Measurements from ENCODE around the gene SRL.

The SRL gene

DNA sequence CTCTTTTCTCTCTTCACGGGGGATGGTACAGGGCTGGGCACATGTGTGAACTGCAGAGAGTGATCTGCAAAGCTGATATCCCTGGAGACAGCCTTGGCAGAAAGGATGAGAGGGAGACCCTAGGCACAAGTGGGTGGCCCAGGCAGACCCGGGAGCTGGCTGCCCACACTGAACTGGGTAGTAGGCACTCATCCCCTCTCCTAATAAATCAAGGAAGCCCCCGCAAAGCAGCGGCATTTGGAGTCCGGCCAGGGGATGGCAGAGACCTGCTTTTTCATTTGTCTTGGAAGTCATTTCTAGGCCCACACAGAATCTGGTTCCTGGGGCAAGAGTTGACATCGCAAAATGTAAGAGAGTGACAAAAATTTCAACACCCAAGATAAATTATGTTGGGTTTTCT is 34.0 kb upstream of the SRL start:
- Histone ChIP-seq H3K9ac (ENCODE audit: insufficient read length) (no peak overlapping the region), H3K9me3 (ENCODE audit: low read depth, low read length) (no peaks in the 10 kb centered on the region), H3K36me3 (ENCODE audit: insufficient read depth, low read length) (no peaks in the 10 kb centered on the region), H3K4me3 (no peak overlapping the region), H3K27ac (no peak overlapping the region)
- TF ChIP-seq POLR2AphosphoS5 (IDR thresholded peaks at IDR 0.05; ENCODE audit: borderline replicate concordance, low read depth, low read length) (no peak), EZH2 (IDR thresholded peaks at IDR 0.05) (no peak), FOXP2 (optimal IDR thresholded peaks at IDR 0.05; ENCODE audit: control extremely low read depth, extremely low read length, insufficient read depth) (no peak)
- no peak for DNase-seq (ENCODE audit: low read depth, low spot score)

GRCh38 chr16:4273858-4274311 is 32.0 kb upstream of the SRL start:
- no peak for DNase-seq (ENCODE audit: low read depth, low spot score)

DNA sequence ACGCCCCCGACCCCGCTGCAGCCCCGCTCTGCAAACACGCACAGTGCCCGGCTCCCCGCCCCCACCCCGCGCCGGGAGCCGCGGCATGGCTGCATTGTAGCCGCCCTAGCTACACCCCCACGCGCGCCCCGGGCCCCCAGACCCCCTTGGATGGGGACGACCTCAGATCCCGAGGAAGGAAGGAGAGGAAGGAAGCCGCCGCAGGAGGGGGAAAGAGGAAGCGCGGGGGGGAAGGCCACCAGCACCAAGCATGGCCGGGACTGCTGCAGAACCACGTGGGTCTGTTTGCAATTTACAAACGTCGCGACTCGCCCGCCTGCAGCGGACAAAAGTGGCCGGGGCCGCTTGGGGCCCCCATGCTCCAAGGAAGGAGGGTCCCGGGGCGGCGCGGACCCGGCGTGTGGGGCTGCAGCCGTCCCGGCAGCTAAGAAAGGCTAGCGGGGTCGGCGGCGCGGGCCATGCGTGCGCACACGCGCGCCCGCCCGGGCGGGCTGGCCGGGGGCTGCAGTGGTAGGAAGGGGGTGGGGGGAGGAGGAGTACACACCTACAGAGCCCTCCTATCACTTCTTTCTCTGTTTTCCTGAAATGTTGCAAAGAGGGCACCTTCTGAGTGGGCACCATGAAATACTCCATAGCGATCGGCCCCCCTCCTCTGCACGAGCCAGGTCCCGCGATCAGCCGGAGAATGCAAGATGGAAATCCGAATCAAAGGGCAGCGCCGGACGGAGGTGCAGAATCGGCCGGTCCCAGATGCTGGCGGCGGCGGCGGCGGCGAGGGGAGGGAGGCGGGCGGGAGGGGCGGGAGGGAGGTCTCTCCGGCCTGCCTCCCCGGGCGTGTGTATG is 30.5 kb upstream of the SRL start:
- H3K9me3 ChIP-seq (ENCODE audit: low read depth, low read length) = no peaks in the 10 kb centered on the region
- peak overlapping the region; percentile 98 for H3K27ac ChIP-seq
- no peak for DNase-seq (ENCODE audit: low read depth, low spot score)
- TF ChIP-seq POLR2AphosphoS5 (IDR thresholded peaks at IDR 0.05; ENCODE audit: borderline replicate concordance, low read depth, low read length) = no peak
- TF ChIP-seq FOXP2 (optimal IDR thresholded peaks at IDR 0.05; ENCODE audit: control extremely low read depth, extremely low read length, insufficient read depth) = no peak
- TF ChIP-seq EZH2 (IDR thresholded peaks at IDR 0.05) = no peak
- peaks cover 5% of the 10 kb centered on the region; the same call in 1 of the 2 replicates for H3K36me3 ChIP-seq (ENCODE audit: insufficient read depth, low read length)
- peak overlapping the region; percentile 98 for H3K9ac ChIP-seq (ENCODE audit: insufficient read length)
- H3K4me3 ChIP-seq = peak overlapping the region; percentile 99

More at GRCh38 chr16:4273858-4274311, 32.0 kb upstream of the SRL start:
- peak overlapping the region; percentile 80 for H3K27ac ChIP-seq
- H3K36me3 ChIP-seq (ENCODE audit: insufficient read depth, low read length) = no peaks in the 10 kb centered on the region
- H3K9me3 ChIP-seq (ENCODE audit: low read depth, low read length) = no peaks in the 10 kb centered on the region
- no peak for TF ChIP-seq FOXP2 (optimal IDR thresholded peaks at IDR 0.05; ENCODE audit: control extremely low read depth, extremely low read length, insufficient read depth)
- no peak for TF ChIP-seq EZH2 (IDR thresholded peaks at IDR 0.05)
- TF ChIP-seq POLR2AphosphoS5 (IDR thresholded peaks at IDR 0.05; ENCODE audit: borderline replicate concordance, low read depth, low read length) = peak; percentile 25; the same call in 1 of the 2 replicates
- peak overlapping the region; percentile 99 for H3K4me3 ChIP-seq
- H3K9ac ChIP-seq (ENCODE audit: insufficient read length) = peak overlapping the region; percentile 75

GRCh38 chr16:4271176-4272113 is 29.6 kb upstream of the SRL start:
- H3K4me3 ChIP-seq = peak overlapping the region; percentile 99
- H3K36me3 ChIP-seq (ENCODE audit: insufficient read depth, low read length) = peaks cover 11% of the 10 kb centered on the region
- TF ChIP-seq EZH2 (IDR thresholded peaks at IDR 0.05) (no peak), FOXP2 (optimal IDR thresholded peaks at IDR 0.05; ENCODE audit: control extremely low read depth, extremely low read length, insufficient read depth) (peak; percentile 77), POLR2AphosphoS5 (IDR thresholded peaks at IDR 0.05; ENCODE audit: borderline replicate concordance, low read depth, low read length) (peak; percentile 81)
- DNase-seq (ENCODE audit: low read depth, low spot score) = peak; percentile 70
- no peaks in the 10 kb centered on the region for H3K9me3 ChIP-seq (ENCODE audit: low read depth, low read length)
- H3K9ac ChIP-seq (ENCODE audit: insufficient read length) = peak overlapping the region; percentile 98
- peak overlapping the region; percentile 98 for H3K27ac ChIP-seq

DNA sequence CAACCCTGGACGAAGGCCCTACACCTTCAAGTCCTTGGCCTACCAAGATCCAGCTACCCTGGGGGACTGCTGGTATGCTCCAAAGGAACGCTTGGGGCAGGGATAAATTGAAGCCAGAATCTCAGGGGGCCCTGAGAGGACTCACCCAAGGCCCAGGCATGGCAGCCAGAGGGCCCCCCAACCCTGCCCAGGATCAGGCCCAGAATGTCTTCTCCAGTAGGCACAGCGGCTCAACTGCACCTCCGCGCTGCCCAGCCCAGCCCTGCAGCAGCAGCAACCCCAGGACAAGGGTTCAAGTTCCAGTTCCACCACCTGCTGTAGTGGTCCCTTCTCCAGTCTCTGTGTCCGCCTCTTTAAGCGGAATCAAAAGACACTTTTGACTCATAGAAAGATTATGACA is 28.7 kb upstream of the SRL start:
- no peak for TF ChIP-seq POLR2AphosphoS5 (IDR thresholded peaks at IDR 0.05; ENCODE audit: borderline replicate concordance, low read depth, low read length)
- TF ChIP-seq EZH2 (IDR thresholded peaks at IDR 0.05) = no peak
- peak overlapping the region; percentile 99 for H3K4me3 ChIP-seq
- H3K9me3 ChIP-seq (ENCODE audit: low read depth, low read length) = no peaks in the 10 kb centered on the region
- H3K36me3 ChIP-seq (ENCODE audit: insufficient read depth, low read length) = peaks cover 12% of the 10 kb centered on the region
- no peak for DNase-seq (ENCODE audit: low read depth, low spot score)
- H3K9ac ChIP-seq (ENCODE audit: insufficient read length) = peak overlapping the region; percentile 98
- peak overlapping the region; percentile 98 for H3K27ac ChIP-seq

DNA sequence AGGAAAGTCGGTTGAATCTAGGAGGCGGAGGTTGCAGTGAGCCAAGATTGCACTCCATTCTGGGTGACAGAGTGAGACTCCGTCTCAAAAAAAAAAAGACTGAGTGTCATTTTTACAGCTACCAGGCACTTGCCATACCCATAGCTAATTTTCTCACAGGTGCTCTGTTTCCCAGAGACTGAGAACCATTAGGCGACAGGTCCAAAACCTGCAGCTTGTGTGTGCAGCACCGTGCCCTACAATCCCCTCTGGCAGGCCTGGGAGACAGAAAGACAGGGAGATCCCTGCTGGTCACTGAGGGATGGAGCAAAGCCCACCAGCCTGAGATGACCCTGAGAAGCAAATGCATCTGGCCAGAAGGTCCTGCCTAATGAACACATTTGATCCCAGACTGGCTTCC is 28.2 kb upstream of the SRL start:
- Histone ChIP-seq H3K27ac (no peak overlapping the region), H3K36me3 (ENCODE audit: insufficient read depth, low read length) (peaks cover 12% of the 10 kb centered on the region), H3K9me3 (ENCODE audit: low read depth, low read length) (no peaks in the 10 kb centered on the region), H3K4me3 (no peak overlapping the region), H3K9ac (ENCODE audit: insufficient read length) (no peak overlapping the region)
- no peak for DNase-seq (ENCODE audit: low read depth, low spot score)
- TF ChIP-seq POLR2AphosphoS5 (IDR thresholded peaks at IDR 0.05; ENCODE audit: borderline replicate concordance, low read depth, low read length) (no peak), EZH2 (IDR thresholded peaks at IDR 0.05) (no peak), FOXP2 (optimal IDR thresholded peaks at IDR 0.05; ENCODE audit: control extremely low read depth, extremely low read length, insufficient read depth) (no peak)

DNA sequence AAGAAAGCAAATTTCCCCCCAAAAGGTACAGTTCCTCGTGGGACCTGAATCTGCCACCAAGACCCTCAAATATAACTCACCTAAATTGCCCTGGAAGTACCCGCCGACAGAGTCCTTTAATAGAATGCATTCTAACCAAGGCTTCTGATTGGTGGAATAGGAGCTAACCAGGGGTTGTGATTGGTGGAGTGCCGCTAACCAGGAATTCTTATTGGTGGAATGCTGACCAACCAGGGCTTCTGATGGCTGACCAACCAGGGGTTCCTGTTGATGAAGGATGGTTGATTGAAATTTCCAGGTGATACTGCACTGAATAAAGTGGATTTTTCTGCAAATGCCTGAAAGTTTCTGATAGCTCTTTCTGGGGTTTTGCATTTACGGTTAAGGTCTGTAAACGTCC is 24.5 kb upstream of the SRL start:
- H3K9ac ChIP-seq (ENCODE audit: insufficient read length) = no peak overlapping the region
- no peak for DNase-seq (ENCODE audit: low read depth, low spot score)
- TF ChIP-seq POLR2AphosphoS5 (IDR thresholded peaks at IDR 0.05; ENCODE audit: borderline replicate concordance, low read depth, low read length) = no peak
- no peak for TF ChIP-seq FOXP2 (optimal IDR thresholded peaks at IDR 0.05; ENCODE audit: control extremely low read depth, extremely low read length, insufficient read depth)
- TF ChIP-seq EZH2 (IDR thresholded peaks at IDR 0.05) = no peak
- H3K36me3 ChIP-seq (ENCODE audit: insufficient read depth, low read length) = peaks cover 28% of the 10 kb centered on the region
- no peak overlapping the region for H3K27ac ChIP-seq
- H3K4me3 ChIP-seq = no peak overlapping the region
- H3K9me3 ChIP-seq (ENCODE audit: low read depth, low read length) = no peaks in the 10 kb centered on the region

DNA sequence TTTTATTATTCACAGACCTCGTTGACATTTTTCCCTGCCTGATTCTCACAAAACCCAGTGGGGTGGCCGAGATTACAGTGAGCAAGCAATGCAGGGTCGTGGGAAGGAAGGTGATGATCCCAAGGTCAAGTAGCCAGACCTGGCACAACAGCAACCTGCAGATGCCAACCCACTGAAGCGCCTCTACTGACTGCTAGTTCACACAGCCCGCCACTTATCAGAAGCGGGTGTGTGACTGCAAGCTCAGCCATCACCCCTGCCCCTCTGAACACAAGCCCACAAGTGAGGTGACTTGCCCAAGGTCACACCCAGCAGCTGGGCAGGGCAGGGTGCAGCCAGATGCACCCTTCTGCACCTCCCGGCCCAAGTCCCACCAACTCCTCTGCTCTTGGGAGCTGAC is 23.8 kb upstream of the SRL start:
- Histone ChIP-seq H3K36me3 (ENCODE audit: insufficient read depth, low read length) (peaks cover 34% of the 10 kb centered on the region), H3K9me3 (ENCODE audit: low read depth, low read length) (no peaks in the 10 kb centered on the region), H3K9ac (ENCODE audit: insufficient read length) (no peak overlapping the region), H3K27ac (peak overlapping the region; percentile 36; the same call in 1 of the 2 replicates), H3K4me3 (no peak overlapping the region)
- no peak for TF ChIP-seq POLR2AphosphoS5 (IDR thresholded peaks at IDR 0.05; ENCODE audit: borderline replicate concordance, low read depth, low read length)
- TF ChIP-seq EZH2 (IDR thresholded peaks at IDR 0.05) = no peak
- TF ChIP-seq FOXP2 (optimal IDR thresholded peaks at IDR 0.05; ENCODE audit: control extremely low read depth, extremely low read length, insufficient read depth) = no peak
- no peak for DNase-seq (ENCODE audit: low read depth, low spot score)
